ENCODE measurements around the gene RTP5.
A peak's percentile ranks its signal among the peaks of the same experiment; 100 is the strongest.

RTP5 gene

DNA sequence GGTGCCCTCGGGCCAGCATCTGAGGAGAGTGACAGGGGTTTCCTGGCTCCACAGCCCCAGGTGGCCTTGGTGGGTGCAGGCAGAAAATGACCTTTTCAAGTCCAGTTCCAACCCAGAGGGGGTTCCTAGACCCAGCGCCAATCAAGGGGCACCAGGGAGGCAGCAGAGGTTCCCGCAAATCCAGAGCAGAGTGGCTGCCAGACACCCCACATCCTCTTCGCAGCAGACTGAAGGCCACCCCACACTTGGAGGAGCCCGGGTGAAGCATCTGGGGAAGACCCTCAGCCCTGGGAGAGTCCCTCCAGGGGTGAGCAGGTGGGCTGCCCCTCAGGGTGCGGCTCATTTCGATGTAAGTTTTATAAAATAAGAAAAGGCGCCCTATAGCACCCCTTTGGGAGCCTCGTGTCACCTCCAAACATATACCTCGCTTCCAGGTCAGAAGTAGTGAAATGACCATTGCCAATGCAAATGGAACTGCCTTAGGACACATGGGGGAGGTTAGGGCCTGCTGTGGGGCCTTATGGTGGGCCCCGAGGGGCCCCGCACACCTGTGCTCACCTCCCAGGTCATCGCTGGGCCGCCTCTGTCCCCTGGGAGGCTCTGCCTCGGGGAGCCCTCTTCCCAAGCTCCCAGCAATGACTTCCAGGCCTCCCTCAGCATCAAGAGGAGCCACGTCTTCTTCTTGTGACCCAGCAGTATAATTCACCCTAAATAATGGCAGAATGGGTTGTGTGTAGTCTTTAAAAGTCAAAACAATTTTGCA lies 11.0 kb downstream of the RTP5 start:
- Histone ChIP-seq H3K79me2 (ENCODE audit: insufficient read depth, low read length) (peaks cover 18% of the 10 kb centered on the region), H3K36me3 (ENCODE audit: insufficient read depth, low read length) (peaks cover 5% of the 10 kb centered on the region; the same call in 1 of the 2 replicates), H3K27me3 (ENCODE audit: insufficient read depth, low read length, poor library complexity) (no peaks in the 10 kb centered on the region), H4K20me1 (ENCODE audit: insufficient read depth, low read length) (no peaks in the 10 kb centered on the region), H3K4me3 (ENCODE audit: low read depth in 1 of 2, low read length in 2 of 2) (peak overlapping the region in 1 of 2 experiments; percentile 70; a peak in 2 of 4 replicates), H3K9ac (ENCODE audit: low read depth, low read length) (peak overlapping the region; percentile 54), H2AFZ (ENCODE audit: low read depth, low read length) (peak overlapping the region; percentile 69), H3K4me1 (ENCODE audit: insufficient read depth, low read length) (peaks cover 51% of the 10 kb centered on the region), H3K27ac (ENCODE audit: low read length) (peak overlapping the region; percentile 74), H3K9me3 (ENCODE audit: insufficient read depth, low read length, severe bottlenecking) (no peaks in the 10 kb centered on the region), H3K4me2 (ENCODE audit: insufficient read depth, low read length) (peak overlapping the region; percentile 94)
- DNase-seq (no peak), ATAC-seq (ENCODE audit: insufficient read depth, low read depth) (no peak)
- no peak for TF ChIP-seq EZH2 (IDR thresholded peaks at IDR 0.05; ENCODE audit: borderline replicate concordance, low read depth, low read length, severe bottlenecking)
- no peak for TF ChIP-seq CTCF (IDR thresholded peaks at IDR 0.05; ENCODE audit: borderline replicate concordance, extremely low read depth, low read length, poor library complexity, severe bottlenecking)

GRCh38 chr2:241882091-241882625 lies 12.6 kb downstream of the RTP5 start:
- Histone ChIP-seq H3K27ac (ENCODE audit: low read length) (peak overlapping the region; percentile 94), H3K36me3 (ENCODE audit: insufficient read depth, low read length) (peaks cover 8% of the 10 kb centered on the region; the same call in 1 of the 2 replicates), H3K4me1 (ENCODE audit: insufficient read depth, low read length) (peaks cover 68% of the 10 kb centered on the region), H2AFZ (ENCODE audit: low read depth, low read length) (peak overlapping the region; percentile 34; the same call in 1 of the 2 replicates), H3K79me2 (ENCODE audit: insufficient read depth, low read length) (peaks cover 23% of the 10 kb centered on the region), H3K9ac (ENCODE audit: low read depth, low read length) (peak overlapping the region; percentile 68), H3K4me3 (ENCODE audit: low read depth in 1 of 2, low read length in 2 of 2) (peak overlapping the region; percentile 27 to 70; a peak in 3 of 4 replicates), H3K27me3 (ENCODE audit: insufficient read depth, low read length, poor library complexity) (no peaks in the 10 kb centered on the region), H3K9me3 (ENCODE audit: insufficient read depth, low read length, severe bottlenecking) (no peaks in the 10 kb centered on the region), H3K4me2 (ENCODE audit: insufficient read depth, low read length) (peak overlapping the region; percentile 94), H4K20me1 (ENCODE audit: insufficient read depth, low read length) (0 out of 2 replicates have a peak, but pooled peaks cover 4% of the 10 kb centered on the region)
- ATAC-seq (ENCODE audit: insufficient read depth, low read depth) (peak; percentile 44; the same call in 2 of the 3 replicates), DNase-seq (peak; percentile 55)
- no peak for TF ChIP-seq EZH2 (IDR thresholded peaks at IDR 0.05; ENCODE audit: borderline replicate concordance, low read depth, low read length, severe bottlenecking)
- TF ChIP-seq CTCF (IDR thresholded peaks at IDR 0.05; ENCODE audit: borderline replicate concordance, extremely low read depth, low read length, poor library complexity, severe bottlenecking), result peak; percentile 62

DNA sequence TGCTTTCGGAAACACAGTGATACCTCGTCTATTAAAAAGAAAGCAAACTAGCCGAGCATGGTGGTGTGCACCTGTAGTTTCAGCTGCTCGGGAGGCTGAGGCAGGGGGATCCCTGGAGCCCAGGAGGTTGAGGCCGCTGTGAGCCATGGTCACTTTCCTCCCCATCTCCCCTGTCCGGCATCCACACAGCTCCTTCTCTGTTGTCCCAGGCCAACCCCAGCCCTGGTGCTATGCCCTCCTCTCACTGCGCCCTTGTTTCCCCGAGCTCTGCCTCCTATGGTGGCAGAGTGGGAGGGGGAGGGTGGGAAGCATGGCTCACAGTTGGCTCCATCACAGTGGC lies 15.4 kb downstream of the RTP5 start:
- Histone ChIP-seq H3K27me3 (ENCODE audit: insufficient read depth, low read length, poor library complexity) (no peaks in the 10 kb centered on the region), H4K20me1 (ENCODE audit: insufficient read depth, low read length) (0 out of 2 replicates have a peak, but pooled peaks cover 4% of the 10 kb centered on the region), H2AFZ (ENCODE audit: low read depth, low read length) (no peak overlapping the region), H3K9me3 (ENCODE audit: insufficient read depth, low read length, severe bottlenecking) (no peaks in the 10 kb centered on the region), H3K4me2 (ENCODE audit: insufficient read depth, low read length) (peak overlapping the region; percentile 62), H3K9ac (ENCODE audit: low read depth, low read length) (peak overlapping the region; percentile 57), H3K79me2 (ENCODE audit: insufficient read depth, low read length) (peaks cover 32% of the 10 kb centered on the region), H3K4me1 (ENCODE audit: insufficient read depth, low read length) (peaks cover 86% of the 10 kb centered on the region), H3K36me3 (ENCODE audit: insufficient read depth, low read length) (peaks cover 15% of the 10 kb centered on the region; the same call in 1 of the 2 replicates), H3K4me3 (ENCODE audit: low read depth in 1 of 2, low read length in 2 of 2) (peak overlapping the region in 1 of 2 experiments; percentile 20; a peak in 2 of 4 replicates), H3K27ac (ENCODE audit: low read length) (peak overlapping the region; percentile 95)
- ATAC-seq (ENCODE audit: insufficient read depth, low read depth), result no peak
- no peak for TF ChIP-seq EZH2 (IDR thresholded peaks at IDR 0.05; ENCODE audit: borderline replicate concordance, low read depth, low read length, severe bottlenecking)
- no peak for TF ChIP-seq CTCF (IDR thresholded peaks at IDR 0.05; ENCODE audit: borderline replicate concordance, extremely low read depth, low read length, poor library complexity, severe bottlenecking)
- no peak for DNase-seq
